Measurements from ENCODE around the gene ARHGEF2. TPM values are rescaled to one million over a fixed set of nuclear protein-coding genes. Genes with fewer than 3 reads are reported as not detected.

ARHGEF2 gene
- total and polyA plus RNA-seq, 2 donors (not counting 1 experiment from before 2014, with no cell fraction given): 241 to 245 TPM

- peaks cover 20% of the 10 kb centered on the region for H4K20me1 ChIP-seq (ENCODE audit: control insufficient read depth, insufficient read depth, low read length, poor library complexity, severe bottlenecking)
- H3K79me2 ChIP-seq (ENCODE audit: control insufficient read depth, insufficient read depth, low read length): peaks cover 70% of the 10 kb centered on the region
- DNase-seq (peak; percentile 98), ATAC-seq (ENCODE audit: low read depth) (peak; percentile 93)
- H3K27ac Mint-ChIP-seq: peak within 1 kb of the TSS; percentile 54
- peaks cover 37% of the 10 kb centered on the region for H3K4me1 Mint-ChIP-seq
- H3K9me3 Mint-ChIP-seq (ENCODE audit: insufficient read depth): no peaks in the 10 kb centered on the region
- H3K36me3 ChIP-seq (replicated peaks in 1 of 2; ENCODE audit: control extremely low read depth in 1 of 2, control insufficient read depth in 1 of 2, extremely low read depth in 1 of 2, insufficient read depth in 2 of 2, low read length in 1 of 2): peaks cover 2 to 30% of the 10 kb centered on the region in 2 experiments
- H3K27me3 ChIP-seq (replicated peaks in 1 of 4; ENCODE audit: control extremely low read depth in 1 of 4, control insufficient read depth in 3 of 4, insufficient read depth in 4 of 4, low read length in 3 of 4): no peaks in the 10 kb centered on the region
- peak within 1 kb of the TSS; percentile 86 to 89 for H3K27ac ChIP-seq (ENCODE audit: low read length in 2 of 2)
- peak within 1 kb of the TSS; percentile 92 for H3K9ac ChIP-seq (ENCODE audit: low read length)
- peak within 1 kb of the TSS; percentile 79 for H2AFZ ChIP-seq (ENCODE audit: insufficient read depth, low read depth, low read length, poor library complexity, severe bottlenecking)
- peaks cover 43 to 55% of the 10 kb centered on the region in 2 donors for H3K4me1 ChIP-seq (ENCODE audit: control insufficient read depth in 2 of 2, insufficient read depth in 2 of 2, low read length in 2 of 2)
- H3K27me3 Mint-ChIP-seq: no peaks in the 10 kb centered on the region
- peak within 1 kb of the TSS; percentile 79 to 97 (median 84) for H3K4me3 ChIP-seq (ENCODE audit: control extremely low read depth in 1 of 5, extremely low read depth in 1 of 5, insufficient read depth in 1 of 5, low read depth in 2 of 5, low read length in 4 of 5)
- WGBS (ENCODE audit: insufficient coverage): under 1% methylated on average over 49 of the region's 50 CpGs
- peak; percentile 57 for TF ChIP-seq CTCF (IDR thresholded peaks at IDR 0.05)
- TF ChIP-seq EZH2 (IDR thresholded peaks at IDR 0.05; ENCODE audit: borderline replicate concordance, insufficient read depth, low read depth, low read length, poor library complexity, severe bottlenecking): no peak
- H3K4me3 Mint-ChIP-seq: no peak within 1 kb of the TSS
- POLR2A ChIA-PET: interaction anchor here (0.7 to 2.5 kb wide), 7 partner anchors 11 to 119 kb away, joined by 3 to 33 read pairs (median 10); partner anchors contain the start of gene ARHGEF2
- H3K4me2 ChIP-seq (replicated peaks; ENCODE audit: low read depth, low read length, poor library complexity, severe bottlenecking): peak within 1 kb of the TSS; percentile 88
- intact Hi-C loops (cut with micrococcal nuclease): loop anchor here (1.0 to 5.0 kb wide), 6 partner anchors 12 to 133 kb away; partner anchors contain the start of genes GON4L, LAMTOR2 and RIT1
- no peaks in the 10 kb centered on the region for H3K9me3 ChIP-seq (ENCODE audit: control extremely low read depth in 1 of 3, control insufficient read depth in 2 of 3, insufficient read depth in 1 of 3, low read length in 2 of 3)
- CTCF ChIA-PET: interaction anchor here (0.9 to 6.3 kb wide), 18 partner anchors 10 to 194 kb away, joined by 3 to 83 read pairs (median 5); partner anchors contain the start of gene ARHGEF2
These were observed 44.0 kb downstream of the ARHGEF2 start, which contains the start of gene KHDC4 for GRCh38 chr1:155934097-155934935. KHDC4 (minus strand) TSS chr1:155934413; CDS start chr1:155934373, 40 bp downstream.
